NCI-H226 (cell line): ENCODE data around the gene ZBTB42.

Experiments used
- DNase-seq: peaks from one replicate; pipeline ENCODE4 v3.0.0-alpha.2; 2015

The ZBTB42 gene

GRCh38 chr14:104770072-104770579 lies 30.8 kb upstream of the ZBTB42 start:
- no peak for DNase-seq

- DNase-seq: peak; percentile 16
Measured at GRCh38 chr14:104770851-104771272, 30.0 kb upstream of the ZBTB42 start.

GRCh38 chr14:104771374-104771773 lies 29.5 kb upstream of the ZBTB42 start:
- no peak for DNase-seq

GRCh38 chr14:104771918-104772706 lies 28.8 kb upstream of the ZBTB42 start:
- DNase-seq: no peak

GRCh38 chr14:104772707-104773504 lies 28.0 kb upstream of the ZBTB42 start:
- no peak for DNase-seq

GRCh38 chr14:104773505-104774452 lies 27.1 kb upstream of the ZBTB42 start:
- no peak for DNase-seq

GRCh38 chr14:104774453-104775072 lies 26.3 kb upstream of the ZBTB42 start:
- no peak for DNase-seq

DNA sequence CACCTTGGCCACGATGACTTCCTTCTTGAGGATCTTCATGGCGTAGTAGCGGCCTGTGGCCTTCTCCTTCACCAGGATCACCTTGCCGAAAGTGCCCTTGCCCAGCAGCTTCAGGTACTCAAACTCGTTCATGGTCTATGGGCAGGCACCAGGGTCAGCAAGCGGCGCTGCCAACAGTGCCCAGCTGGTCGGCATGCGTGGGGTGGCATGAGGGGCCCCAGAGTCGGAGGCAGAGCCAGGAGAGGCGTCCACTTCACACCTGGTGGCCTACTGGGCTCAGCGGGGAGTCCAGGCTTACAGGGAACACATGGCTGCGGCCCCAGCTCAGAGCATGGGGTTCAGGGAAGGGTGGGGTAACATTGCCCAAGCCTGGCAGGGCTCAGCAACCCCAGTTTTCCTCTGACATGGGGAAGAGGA lies 25.8 kb upstream of the ZBTB42 start:
- DNase-seq: no peak

GRCh38 chr14:104776481-104776880 lies 24.4 kb upstream of the ZBTB42 start:
- no peak for DNase-seq

GRCh38 chr14:104776961-104777807 lies 23.7 kb upstream of the ZBTB42 start:
- DNase-seq: no peak

- DNase-seq: no peak
Measured at GRCh38 chr14:104777808-104778249, 23.1 kb upstream of the ZBTB42 start.

GRCh38 chr14:104778694-104779331 lies 22.1 kb upstream of the ZBTB42 start:
- DNase-seq: no peak

DNA sequence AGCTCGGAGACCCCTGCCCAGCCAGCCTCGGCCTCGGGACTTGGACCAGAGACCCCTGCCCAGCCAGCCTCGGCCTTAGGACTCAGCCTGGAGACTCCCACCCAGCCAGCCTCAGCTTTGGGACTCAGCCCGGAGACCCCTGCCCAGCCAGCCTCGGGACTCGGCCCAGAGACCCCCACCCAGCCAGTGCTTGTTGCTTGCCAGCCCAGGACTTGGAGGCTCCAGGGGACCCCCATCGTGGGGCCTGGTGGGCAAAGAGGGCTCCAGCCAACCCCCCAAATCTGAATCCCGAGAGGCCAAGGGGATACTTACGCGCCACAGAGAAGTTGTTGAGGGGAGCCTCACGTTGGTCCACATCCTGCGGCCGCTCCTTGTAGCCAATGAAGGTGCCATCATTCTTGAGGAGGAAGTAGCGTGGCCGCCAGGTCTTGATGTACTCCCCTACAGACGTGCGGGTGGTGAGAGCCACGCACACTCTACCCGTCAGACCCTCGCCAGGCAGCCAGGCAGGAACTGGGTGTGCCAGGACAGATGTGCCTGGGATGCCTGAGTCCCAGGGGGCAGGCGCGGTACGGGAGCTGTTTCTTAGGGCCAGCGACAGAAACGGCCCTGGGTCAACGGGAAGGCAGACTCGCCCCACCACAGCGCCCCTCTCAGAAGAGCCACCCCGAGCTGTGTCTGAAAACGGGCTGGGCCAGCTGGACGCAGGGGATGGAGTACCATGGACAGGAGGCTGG lies 21.0 kb upstream of the ZBTB42 start:
- DNase-seq: no peak

GRCh38 chr14:104780513-104781030 lies 20.3 kb upstream of the ZBTB42 start:
- DNase-seq: no peak

DNA sequence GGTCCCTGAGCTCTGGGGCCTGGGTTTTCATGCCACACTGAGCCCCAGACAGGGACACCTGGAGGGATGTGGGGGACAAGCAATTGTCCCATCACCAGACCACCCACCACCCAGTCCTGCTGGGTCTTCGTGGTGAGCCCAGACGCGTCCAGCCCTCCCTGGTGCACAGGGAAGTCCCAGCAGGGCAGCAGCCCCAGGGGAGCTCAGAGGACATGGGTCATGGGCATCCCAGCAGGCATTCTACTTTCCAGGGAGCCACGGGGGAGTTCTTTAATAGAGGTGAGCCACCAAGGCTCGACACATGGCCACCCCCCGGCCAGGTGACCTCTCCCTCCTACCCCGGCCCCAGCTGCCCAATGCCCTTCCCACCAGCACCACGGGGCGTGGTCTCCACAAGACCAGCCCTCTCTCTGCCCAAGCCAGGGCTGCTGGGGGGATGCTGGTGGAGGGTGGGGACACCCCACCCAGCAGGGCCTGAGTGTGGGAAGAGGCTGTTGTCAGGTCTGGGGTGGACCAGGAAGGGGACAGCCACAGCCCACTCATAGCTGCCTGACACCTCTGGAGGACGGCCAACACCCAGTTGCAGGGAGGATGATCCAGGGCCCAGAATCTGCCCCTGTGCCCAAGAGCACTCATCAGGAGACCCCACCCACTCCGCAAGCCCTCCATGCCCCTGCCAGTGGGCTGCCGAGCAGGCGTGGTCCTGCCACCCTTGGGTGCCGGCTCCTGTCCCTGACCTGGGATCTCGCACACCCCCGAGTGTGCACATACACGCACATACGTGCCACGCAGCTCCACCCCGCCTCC lies 19.4 kb upstream of the ZBTB42 start:
- no peak for DNase-seq

DNA sequence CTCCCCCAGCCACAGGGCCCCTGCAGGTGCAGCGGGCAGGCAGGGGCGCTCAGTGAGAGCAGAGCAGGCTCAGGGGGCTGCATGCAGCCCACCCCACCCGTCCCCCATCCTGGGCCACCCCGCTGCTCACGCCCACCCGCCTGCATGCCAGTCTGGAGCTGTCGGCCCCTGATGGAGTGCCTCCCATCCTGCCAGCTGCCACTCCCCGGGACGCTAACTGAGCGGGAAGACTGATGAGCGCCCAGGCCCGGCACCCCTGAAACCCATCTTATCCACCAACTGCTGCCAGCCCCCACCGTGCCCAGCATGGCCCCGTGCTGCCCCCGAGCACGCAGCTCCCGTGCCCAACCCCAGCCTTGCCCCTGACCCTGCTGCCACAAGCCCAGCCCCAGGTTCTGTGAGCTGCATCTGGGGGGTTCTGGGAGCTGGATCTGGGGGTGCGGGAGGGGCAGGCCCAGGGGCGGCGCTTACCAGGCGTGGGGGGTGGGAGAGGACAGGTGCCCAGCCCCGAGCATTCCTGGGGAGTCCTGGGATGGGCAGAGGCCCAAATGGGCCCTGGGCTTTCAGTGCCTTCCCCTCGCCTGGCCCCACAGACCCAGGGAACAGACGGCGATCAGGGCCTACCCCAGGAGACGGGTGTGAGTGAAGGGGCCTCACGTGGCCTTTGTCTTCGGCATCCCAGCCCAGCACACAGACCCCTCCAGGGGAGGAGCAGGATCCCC lies 18.7 kb upstream of the ZBTB42 start:
- DNase-seq: no peak

DNA sequence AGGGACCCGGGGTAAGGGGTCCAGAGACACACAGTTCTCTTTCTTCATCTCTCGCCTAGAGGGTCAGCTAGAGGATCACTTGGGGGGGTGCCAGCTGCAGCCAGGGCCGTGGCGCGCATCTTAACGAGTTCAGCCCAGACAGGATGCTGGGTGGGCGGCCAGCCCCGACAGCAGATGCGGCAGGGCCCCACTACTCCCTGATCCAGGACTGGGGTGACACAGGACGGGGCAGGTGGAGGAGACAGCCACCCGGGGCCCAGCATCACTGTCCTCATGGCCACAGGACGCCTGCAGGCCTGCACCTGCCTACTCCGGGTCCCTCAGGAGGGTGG lies 18.1 kb upstream of the ZBTB42 start:
- no peak for DNase-seq

- DNase-seq: no peak
Measured at GRCh38 chr14:104783484-104784217, 17.2 kb upstream of the ZBTB42 start.
